ENCODE results near the gene FKBP15. TPM values are rescaled to one million over a fixed set of nuclear protein-coding genes. Genes with fewer than 3 reads are reported as not detected.

The FKBP15 gene
- total RNA-seq, 1 experiment from 2014 or later = 14.9 TPM

DNA sequence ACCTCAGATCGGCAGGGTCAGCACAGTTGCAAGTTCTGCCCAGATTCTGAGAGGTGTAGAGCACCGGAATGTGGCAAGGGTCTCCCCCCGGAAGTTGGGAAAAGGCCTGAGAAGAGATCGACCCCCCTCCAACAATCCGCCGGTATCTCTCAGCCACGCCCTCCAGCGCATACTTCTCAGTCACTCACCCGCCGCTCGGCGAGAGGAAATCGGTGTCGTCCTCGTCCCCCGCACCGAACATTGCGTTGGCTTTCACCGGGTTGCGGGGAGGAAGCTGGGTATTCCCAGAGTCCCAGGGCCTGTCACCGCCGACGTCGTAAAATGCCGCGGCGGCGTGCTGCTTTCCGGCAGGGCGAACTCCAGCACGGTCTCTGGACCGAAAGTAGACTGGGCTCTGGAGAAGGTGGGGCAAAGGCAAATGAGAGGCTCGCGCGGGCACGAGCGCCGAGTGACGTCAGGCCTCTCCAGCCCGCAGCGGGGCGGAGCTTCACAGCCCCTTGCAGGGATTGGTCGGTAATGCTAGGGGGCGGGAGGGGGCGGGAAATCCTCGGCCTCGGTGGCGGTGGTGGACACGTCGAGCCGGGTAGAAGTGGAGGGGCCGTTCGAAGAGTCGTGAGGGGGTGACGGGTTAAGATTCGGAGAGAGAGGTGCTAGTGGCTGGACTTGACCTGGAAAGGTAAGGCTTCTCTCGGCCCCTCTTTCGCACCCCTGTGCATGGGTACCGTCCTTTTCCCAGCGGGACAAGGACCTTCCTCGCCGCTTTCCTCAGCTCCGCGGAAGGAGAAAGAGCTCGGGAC is at the start of gene FKBP15, which contains the start of gene SLC31A1 (continued):
- TF ChIP-seq, protein P1, sequence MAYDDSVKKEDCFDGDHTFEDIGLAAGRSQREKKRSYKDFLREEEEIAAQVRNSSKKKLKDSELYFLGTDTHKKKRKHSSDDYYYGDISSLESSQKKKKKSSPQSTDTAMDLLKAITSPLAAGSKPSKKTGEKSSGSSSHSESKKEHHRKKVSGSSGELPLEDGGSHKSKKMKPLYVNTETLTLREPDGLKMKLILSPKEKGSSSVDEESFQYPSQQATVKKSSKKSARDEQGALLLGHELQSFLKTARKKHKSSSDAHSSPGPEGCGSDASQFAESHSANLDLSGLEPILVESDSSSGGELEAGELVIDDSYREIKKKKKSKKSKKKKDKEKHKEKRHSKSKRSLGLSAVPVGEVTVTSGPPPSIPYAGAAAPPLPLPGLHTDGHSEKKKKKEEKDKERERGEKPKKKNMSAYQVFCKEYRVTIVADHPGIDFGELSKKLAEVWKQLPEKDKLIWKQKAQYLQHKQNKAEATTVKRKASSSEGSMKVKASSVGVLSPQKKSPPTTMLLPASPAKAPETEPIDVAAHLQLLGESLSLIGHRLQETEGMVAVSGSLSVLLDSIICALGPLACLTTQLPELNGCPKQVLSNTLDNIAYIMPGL (CRISPR knock-in tag; IDR thresholded peaks at IDR 0.05) = peak; percentile 70; the same call in 1 of the 2 replicates
- TF ChIP-seq, protein P2, sequence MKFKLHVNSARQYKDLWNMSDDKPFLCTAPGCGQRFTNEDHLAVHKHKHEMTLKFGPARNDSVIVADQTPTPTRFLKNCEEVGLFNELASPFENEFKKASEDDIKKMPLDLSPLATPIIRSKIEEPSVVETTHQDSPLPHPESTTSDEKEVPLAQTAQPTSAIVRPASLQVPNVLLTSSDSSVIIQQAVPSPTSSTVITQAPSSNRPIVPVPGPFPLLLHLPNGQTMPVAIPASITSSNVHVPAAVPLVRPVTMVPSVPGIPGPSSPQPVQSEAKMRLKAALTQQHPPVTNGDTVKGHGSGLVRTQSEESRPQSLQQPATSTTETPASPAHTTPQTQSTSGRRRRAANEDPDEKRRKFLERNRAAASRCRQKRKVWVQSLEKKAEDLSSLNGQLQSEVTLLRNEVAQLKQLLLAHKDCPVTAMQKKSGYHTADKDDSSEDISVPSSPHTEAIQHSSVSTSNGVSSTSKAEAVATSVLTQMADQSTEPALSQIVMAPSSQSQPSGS (CRISPR knock-in tag; IDR thresholded peaks at IDR 0.05; ENCODE audit: borderline replicate concordance, low read depth) = no peak
- TF ChIP-seq, protein P3, sequence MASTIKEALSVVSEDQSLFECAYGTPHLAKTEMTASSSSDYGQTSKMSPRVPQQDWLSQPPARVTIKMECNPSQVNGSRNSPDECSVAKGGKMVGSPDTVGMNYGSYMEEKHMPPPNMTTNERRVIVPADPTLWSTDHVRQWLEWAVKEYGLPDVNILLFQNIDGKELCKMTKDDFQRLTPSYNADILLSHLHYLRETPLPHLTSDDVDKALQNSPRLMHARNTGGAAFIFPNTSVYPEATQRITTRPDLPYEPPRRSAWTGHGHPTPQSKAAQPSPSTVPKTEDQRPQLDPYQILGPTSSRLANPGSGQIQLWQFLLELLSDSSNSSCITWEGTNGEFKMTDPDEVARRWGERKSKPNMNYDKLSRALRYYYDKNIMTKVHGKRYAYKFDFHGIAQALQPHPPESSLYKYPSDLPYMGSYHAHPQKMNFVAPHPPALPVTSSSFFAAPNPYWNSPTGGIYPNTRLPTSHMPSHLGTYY (CRISPR knock-in tag; IDR thresholded peaks at IDR 0.05) = no peak
- TF ChIP-seq SMAD3 (CRISPR knock-in tag; IDR thresholded peaks at IDR 0.05; ENCODE audit: borderline replicate concordance) (no peak), GRHL2 (CRISPR knock-in tag; IDR thresholded peaks at IDR 0.05; ENCODE audit: insufficient replicate concordance, severe bottlenecking) (no peak), NR3C1 (CRISPR knock-in tag; conservative IDR thresholded peaks at IDR 0.05; ENCODE audit: low read depth) (no peak), ZNF416 (CRISPR knock-in tag; IDR thresholded peaks at IDR 0.05) (no peak), ZNF423 (CRISPR knock-in tag; IDR thresholded peaks at IDR 0.05) (no peak), ESRRA (CRISPR knock-in tag; IDR thresholded peaks at IDR 0.05; ENCODE audit: borderline replicate concordance) (no peak), HMGA2 (CRISPR knock-in tag; IDR thresholded peaks at IDR 0.05) (no peak), NFYB (CRISPR knock-in tag; conservative IDR thresholded peaks at IDR 0.05; ENCODE audit: low read depth) (peak; percentile 68), MXD4 (CRISPR knock-in tag; IDR thresholded peaks at IDR 0.05; ENCODE audit: borderline replicate concordance) (no peak), FOXK1 (CRISPR knock-in tag; IDR thresholded peaks at IDR 0.05) (peak; percentile 86; the same call in 1 of the 2 replicates), ZNF263 (CRISPR knock-in tag; IDR thresholded peaks at IDR 0.05; ENCODE audit: low read depth) (no peak), ZNF121 (CRISPR knock-in tag; IDR thresholded peaks at IDR 0.05) (no peak), ETV6 (CRISPR knock-in tag; IDR thresholded peaks at IDR 0.05) (peak; percentile 27), SMAD4 (CRISPR knock-in tag; IDR thresholded peaks at IDR 0.05) (no peak), NFE2L1 (CRISPR knock-in tag; IDR thresholded peaks at IDR 0.05) (peak; percentile 41; the same call in 1 of the 2 replicates), SP1 (CRISPR knock-in tag; conservative IDR thresholded peaks at IDR 0.05) (peak; percentile 80)
- TF ChIP-seq, protein P4, sequence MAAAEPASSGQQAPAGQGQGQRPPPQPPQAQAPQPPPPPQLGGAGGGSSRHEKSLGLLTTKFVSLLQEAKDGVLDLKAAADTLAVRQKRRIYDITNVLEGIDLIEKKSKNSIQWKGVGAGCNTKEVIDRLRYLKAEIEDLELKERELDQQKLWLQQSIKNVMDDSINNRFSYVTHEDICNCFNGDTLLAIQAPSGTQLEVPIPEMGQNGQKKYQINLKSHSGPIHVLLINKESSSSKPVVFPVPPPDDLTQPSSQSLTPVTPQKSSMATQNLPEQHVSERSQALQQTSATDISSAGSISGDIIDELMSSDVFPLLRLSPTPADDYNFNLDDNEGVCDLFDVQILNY (CRISPR knock-in tag; IDR thresholded peaks at IDR 0.05) = peak; percentile 79; the same call in 1 of the 2 replicates
- TF ChIP-seq, protein P5, sequence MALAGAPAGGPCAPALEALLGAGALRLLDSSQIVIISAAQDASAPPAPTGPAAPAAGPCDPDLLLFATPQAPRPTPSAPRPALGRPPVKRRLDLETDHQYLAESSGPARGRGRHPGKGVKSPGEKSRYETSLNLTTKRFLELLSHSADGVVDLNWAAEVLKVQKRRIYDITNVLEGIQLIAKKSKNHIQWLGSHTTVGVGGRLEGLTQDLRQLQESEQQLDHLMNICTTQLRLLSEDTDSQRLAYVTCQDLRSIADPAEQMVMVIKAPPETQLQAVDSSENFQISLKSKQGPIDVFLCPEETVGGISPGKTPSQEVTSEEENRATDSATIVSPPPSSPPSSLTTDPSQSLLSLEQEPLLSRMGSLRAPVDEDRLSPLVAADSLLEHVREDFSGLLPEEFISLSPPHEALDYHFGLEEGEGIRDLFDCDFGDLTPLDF (CRISPR knock-in tag; IDR thresholded peaks at IDR 0.05) = 0 out of 2 replicates have a peak, but pooled peaks have one; percentile 51
- TF ChIP-seq, protein P6, sequence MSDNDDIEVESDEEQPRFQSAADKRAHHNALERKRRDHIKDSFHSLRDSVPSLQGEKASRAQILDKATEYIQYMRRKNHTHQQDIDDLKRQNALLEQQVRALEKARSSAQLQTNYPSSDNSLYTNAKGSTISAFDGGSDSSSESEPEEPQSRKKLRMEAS (CRISPR knock-in tag; IDR thresholded peaks at IDR 0.05) = peak; percentile 58; the same call in 1 of the 2 replicates
- TF ChIP-seq, protein P7, sequence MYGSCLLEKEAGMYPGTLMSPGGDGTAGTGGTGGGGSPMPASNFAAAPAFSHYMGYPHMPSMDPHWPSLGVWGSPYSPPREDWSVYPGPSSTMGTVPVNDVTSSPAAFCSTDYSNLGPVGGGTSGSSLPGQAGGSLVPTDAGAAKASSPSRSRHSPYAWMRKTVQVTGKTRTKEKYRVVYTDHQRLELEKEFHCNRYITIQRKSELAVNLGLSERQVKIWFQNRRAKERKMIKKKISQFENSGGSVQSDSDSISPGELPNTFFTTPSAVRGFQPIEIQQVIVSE (CRISPR knock-in tag; IDR thresholded peaks at IDR 0.05; ENCODE audit: borderline replicate concordance) = no peak
- TF ChIP-seq, protein P8, sequence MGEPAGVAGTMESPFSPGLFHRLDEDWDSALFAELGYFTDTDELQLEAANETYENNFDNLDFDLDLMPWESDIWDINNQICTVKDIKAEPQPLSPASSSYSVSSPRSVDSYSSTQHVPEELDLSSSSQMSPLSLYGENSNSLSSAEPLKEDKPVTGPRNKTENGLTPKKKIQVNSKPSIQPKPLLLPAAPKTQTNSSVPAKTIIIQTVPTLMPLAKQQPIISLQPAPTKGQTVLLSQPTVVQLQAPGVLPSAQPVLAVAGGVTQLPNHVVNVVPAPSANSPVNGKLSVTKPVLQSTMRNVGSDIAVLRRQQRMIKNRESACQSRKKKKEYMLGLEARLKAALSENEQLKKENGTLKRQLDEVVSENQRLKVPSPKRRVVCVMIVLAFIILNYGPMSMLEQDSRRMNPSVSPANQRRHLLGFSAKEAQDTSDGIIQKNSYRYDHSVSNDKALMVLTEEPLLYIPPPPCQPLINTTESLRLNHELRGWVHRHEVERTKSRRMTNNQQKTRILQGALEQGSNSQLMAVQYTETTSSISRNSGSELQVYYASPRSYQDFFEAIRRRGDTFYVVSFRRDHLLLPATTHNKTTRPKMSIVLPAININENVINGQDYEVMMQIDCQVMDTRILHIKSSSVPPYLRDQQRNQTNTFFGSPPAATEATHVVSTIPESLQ (CRISPR knock-in tag; IDR thresholded peaks at IDR 0.05) = no peak
